ENCODE results near the gene SOAT2. TPM values are rescaled to one million over a fixed set of nuclear protein-coding genes. Genes with fewer than 3 reads are reported as not detected.

SOAT2 gene
- polyA plus RNA-seq, 1 experiment, result not detected

- TF ChIP-seq CTCF (IDR thresholded peaks at IDR 0.05; ENCODE audit: low read depth, low read length), result no peak
- ChIA-PET POLR2A (interaction anchor here (1.0 to 3.3 kb wide), 3 partner anchors 16 to 35 kb away, joined by 5 to 48 read pairs (median 14); partner anchors contain the start of genes IGFBP6 and SPRYD3), CTCF (interaction anchor here (0.9 to 3.8 kb wide), 3 partner anchors 9 to 96 kb away, joined by 3 to 43 read pairs (median 5); no protein-coding TSS in a partner anchor)
- H3K4me3 ChIP-seq (ENCODE audit: low read depth, low read length), result no peak overlapping the region
- DNase-seq (ENCODE audit: low read depth, low spot score), result no peak
- H3K27me3 ChIP-seq (ENCODE audit: control insufficient read depth, insufficient read depth, low read length), result no peaks in the 10 kb centered on the region
- no peaks in the 10 kb centered on the region for H3K9me3 ChIP-seq (ENCODE audit: control insufficient read depth, insufficient read depth, low read length)
- peak overlapping the region; percentile 81 for H3K27ac ChIP-seq (ENCODE audit: low read depth, low read length)
Observed at GRCh38 chr12:53062977-53063707, 40.1 kb upstream of the SOAT2 start.

- CTCF ChIA-PET, result interaction anchor here (0.9 to 3.8 kb wide), 8 partner anchors 10 to 134 kb away, joined by 3 to 120 read pairs (median 26); partner anchors contain the start of genes IGFBP6, SOAT2 and SPRYD3
- TF ChIP-seq CTCF (IDR thresholded peaks at IDR 0.05; ENCODE audit: low read depth, low read length), result peak; percentile 15; the same call in 1 of the 2 replicates
- POLR2A ChIA-PET, result interaction anchor here (1.0 to 3.3 kb wide), 5 partner anchors 15 to 134 kb away, joined by 4 to 48 read pairs (median 7); partner anchors contain the start of genes IGFBP6 and SPRYD3
- DNase-seq (ENCODE audit: low read depth, low spot score), result no peak
- Histone ChIP-seq H3K4me3 (ENCODE audit: low read depth, low read length) (no peak overlapping the region), H3K27ac (ENCODE audit: low read depth, low read length) (peak overlapping the region; percentile 81), H3K9me3 (ENCODE audit: control insufficient read depth, insufficient read depth, low read length) (no peaks in the 10 kb centered on the region), H3K27me3 (ENCODE audit: control insufficient read depth, insufficient read depth, low read length) (no peaks in the 10 kb centered on the region)
Observed at GRCh38 chr12:53063708-53064612, 39.3 kb upstream of the SOAT2 start.

- TF ChIP-seq CTCF (IDR thresholded peaks at IDR 0.05; ENCODE audit: low read depth, low read length), result no peak
- H3K27me3 ChIP-seq (ENCODE audit: control insufficient read depth, insufficient read depth, low read length), result no peaks in the 10 kb centered on the region
- POLR2A ChIA-PET, result interaction anchor here (1.1 to 3.3 kb wide), 10 partner anchors 9 to 133 kb away, joined by 3 to 48 read pairs (median 6); partner anchors contain the start of genes IGFBP6, SOAT2 and SPRYD3
- CTCF ChIA-PET, result interaction anchor here (0.7 to 3.8 kb wide), 26 partner anchors 7 to 259 kb away, joined by 3 to 120 read pairs (median 8); partner anchors contain the start of genes AAAS, CSAD, IGFBP6 and SOAT2
- H3K4me3 ChIP-seq (ENCODE audit: low read depth, low read length), result no peak overlapping the region
- peak overlapping the region; percentile 80 for H3K27ac ChIP-seq (ENCODE audit: low read depth, low read length)
- H3K9me3 ChIP-seq (ENCODE audit: control insufficient read depth, insufficient read depth, low read length), result no peaks in the 10 kb centered on the region
- DNase-seq (ENCODE audit: low read depth, low spot score), result no peak
Observed at GRCh38 chr12:53064613-53065436, 38.5 kb upstream of the SOAT2 start.

- no peaks in the 10 kb centered on the region for H3K27me3 ChIP-seq (ENCODE audit: control insufficient read depth, insufficient read depth, low read length)
- no peaks in the 10 kb centered on the region for H3K9me3 ChIP-seq (ENCODE audit: control insufficient read depth, insufficient read depth, low read length)
- CTCF ChIA-PET, result interaction anchor here (0.7 to 3.8 kb wide), 31 partner anchors 8 to 279 kb away, joined by 3 to 120 read pairs (median 7); partner anchors contain the start of genes AAAS, CSAD, ESPL1 and IGFBP6
- no peak for DNase-seq (ENCODE audit: low read depth, low spot score)
- TF ChIP-seq CTCF (IDR thresholded peaks at IDR 0.05; ENCODE audit: low read depth, low read length), result no peak
- H3K27ac ChIP-seq (ENCODE audit: low read depth, low read length), result peak overlapping the region; percentile 80
- POLR2A ChIA-PET, result interaction anchor here (0.6 to 4.5 kb wide), 17 partner anchors 8 to 132 kb away, joined by 3 to 48 read pairs (median 4); partner anchors contain the start of genes CSAD, IGFBP6, SOAT2 and SPRYD3
- H3K4me3 ChIP-seq (ENCODE audit: low read depth, low read length), result no peak overlapping the region
Observed at GRCh38 chr12:53065470-53065869, 37.8 kb upstream of the SOAT2 start.
